ENCODE data around the gene CETN2.
"Not testable (repeated sequence)": the region's sequence is repeated elsewhere in the genome, so short reads cannot be mapped to it uniquely, and the experiment has no call there.

CETN2 gene

DNA sequence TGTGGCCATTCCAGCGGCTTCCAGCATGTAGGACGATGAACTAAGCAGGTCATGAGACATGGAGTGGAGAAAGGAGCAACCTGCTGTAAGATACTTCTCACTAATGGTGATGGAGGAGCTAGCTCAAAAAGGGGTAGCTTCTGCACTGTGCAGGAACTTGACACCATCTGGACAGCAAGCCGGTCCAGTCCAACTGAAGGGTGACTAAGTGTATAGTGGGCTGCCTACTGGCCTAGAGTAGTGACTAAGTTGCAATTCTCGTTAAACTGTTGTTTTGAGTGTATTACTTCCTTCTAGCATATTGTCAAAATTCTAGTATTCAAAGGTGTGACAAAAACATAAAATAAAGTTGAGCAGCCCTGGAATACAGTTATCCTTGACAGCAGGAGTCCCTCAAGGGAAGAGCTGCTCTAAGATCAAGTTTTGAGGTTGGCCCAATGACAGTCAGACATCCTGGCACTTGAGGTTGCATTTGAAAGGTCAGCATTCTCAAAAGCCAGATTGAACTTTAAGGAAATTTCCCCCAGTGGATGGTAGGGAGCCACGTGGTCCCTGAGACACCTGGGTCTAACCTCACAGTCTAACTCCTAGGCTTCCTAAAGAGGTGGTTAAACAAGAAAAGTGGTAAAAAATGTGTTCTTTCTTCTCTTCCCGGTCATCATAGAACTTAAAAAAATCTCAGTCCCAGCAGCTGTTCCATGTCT lies 8.0 kb downstream of the CETN2 start:
- no peak for TF ChIP-seq JUND (IDR thresholded peaks at IDR 0.05; ENCODE audit: low read depth)
- DNase-seq (ENCODE audit: low read depth in 1 of 2, low spot score in 1 of 2), result no peak
- in situ Hi-C loops (cut with HindIII; ENCODE audit: low pct_unique_long_range_greater_than_20kb, low sequenced_read_pairs), result no loop called here

DNA sequence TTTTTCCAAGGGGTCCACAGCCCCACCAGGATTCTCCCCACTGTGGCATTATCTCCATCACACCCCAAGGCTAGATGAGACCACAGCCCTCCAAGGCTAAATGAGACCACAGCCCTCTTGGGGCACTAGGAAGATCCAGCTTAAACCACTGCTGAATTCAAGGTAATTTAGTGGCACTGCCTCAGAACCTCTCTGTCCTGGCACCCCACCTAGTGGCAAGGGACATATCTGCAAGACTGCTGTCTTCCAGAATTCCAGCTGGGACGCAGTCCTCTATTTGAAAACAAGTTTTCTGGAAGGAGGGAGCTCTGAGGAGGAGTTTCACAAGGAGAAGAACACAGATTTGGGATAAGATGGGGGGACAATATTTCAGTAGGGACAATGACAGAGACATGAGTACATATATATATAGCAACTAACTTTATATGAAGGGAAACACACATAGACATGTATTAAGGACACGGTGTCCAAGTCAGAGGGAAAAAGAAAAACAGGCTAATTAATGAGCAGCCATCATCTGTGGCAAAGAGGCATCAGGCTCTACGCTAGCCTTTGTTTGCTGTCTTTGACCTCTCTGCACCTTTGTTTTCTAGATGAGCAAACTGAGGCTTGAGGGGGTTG lies 9.3 kb downstream of the CETN2 start:
- in situ Hi-C loops (cut with HindIII; ENCODE audit: low pct_unique_long_range_greater_than_20kb, low sequenced_read_pairs), result no loop called here
- peak; percentile 20 to 48 for DNase-seq (ENCODE audit: low read depth in 1 of 2, low spot score in 1 of 2)
- no peak for TF ChIP-seq JUND (IDR thresholded peaks at IDR 0.05; ENCODE audit: low read depth)

DNA sequence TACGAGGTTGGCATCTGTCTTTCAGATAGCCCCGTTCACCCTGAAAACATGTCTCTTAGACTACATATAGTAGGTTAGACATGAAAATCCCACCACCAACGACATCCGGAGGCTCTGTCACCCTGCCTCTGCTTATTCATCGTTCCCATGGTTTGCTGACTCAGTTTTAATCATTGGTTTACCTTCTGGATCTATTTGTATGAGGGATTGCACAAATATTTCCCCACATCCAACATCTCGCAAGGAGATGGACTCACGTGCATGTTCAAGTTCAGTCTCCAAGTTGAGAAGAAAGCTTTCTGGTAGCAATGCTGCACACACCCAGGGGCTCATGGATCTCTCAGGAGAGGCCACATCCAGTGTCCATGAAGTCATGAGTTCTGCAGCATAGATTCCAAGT lies 10.8 kb downstream of the CETN2 start:
- no peak for TF ChIP-seq JUND (IDR thresholded peaks at IDR 0.05; ENCODE audit: low read depth)
- in situ Hi-C loops (cut with HindIII; ENCODE audit: low pct_unique_long_range_greater_than_20kb, low sequenced_read_pairs), result no loop called here
- DNase-seq (ENCODE audit: low read depth in 1 of 2, low spot score in 1 of 2), result no peak

DNA sequence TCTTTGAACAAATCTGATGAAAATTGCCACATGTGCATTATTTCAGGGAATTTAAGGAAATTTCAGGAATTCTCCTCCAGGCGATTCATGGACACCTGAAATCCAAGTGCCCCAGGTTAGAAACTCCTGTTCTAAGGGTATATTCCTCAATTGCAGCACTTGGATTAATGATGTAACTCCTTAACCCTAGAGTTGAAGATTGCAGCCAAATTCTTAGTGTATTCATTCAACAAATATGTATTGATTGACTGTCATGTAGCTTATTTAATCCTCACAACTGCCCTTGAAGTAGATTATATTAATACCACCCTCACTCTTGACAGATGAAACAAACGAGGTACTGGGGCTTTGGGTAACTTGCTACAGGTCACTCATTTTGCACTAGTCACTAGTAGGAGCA lies 11.3 kb downstream of the CETN2 start:
- no peak for DNase-seq (ENCODE audit: low read depth in 1 of 2, low spot score in 1 of 2)
- in situ Hi-C loops (cut with HindIII; ENCODE audit: low pct_unique_long_range_greater_than_20kb, low sequenced_read_pairs), result no loop called here
- no peak for TF ChIP-seq JUND (IDR thresholded peaks at IDR 0.05; ENCODE audit: low read depth)

DNA sequence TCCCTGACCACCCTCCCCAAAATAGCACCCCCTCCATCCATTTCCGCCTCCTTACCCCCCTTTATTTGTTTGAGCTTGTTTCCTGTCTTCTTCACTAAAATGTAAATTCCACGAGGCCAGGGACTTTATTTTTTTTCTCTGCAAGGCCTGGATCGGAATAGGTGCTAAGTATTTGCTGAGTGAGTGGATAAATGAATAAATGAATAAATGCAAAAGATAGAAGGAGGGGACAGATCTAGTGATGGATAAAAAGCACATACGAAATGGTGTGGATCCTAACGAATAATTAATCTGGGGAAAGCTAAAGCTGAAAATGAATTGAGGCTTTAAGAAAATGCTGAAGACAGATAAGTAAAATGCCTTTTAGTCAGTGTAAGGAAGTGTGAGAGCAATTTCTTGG lies 12.2 kb downstream of the CETN2 start:
- TF ChIP-seq JUND (IDR thresholded peaks at IDR 0.05; ENCODE audit: low read depth), result no peak
- no peak for DNase-seq (ENCODE audit: low read depth in 1 of 2, low spot score in 1 of 2)
- in situ Hi-C loops (cut with HindIII; ENCODE audit: low pct_unique_long_range_greater_than_20kb, low sequenced_read_pairs), result no loop called here

- TF ChIP-seq JUND (IDR thresholded peaks at IDR 0.05; ENCODE audit: low read depth), result no peak
- in situ Hi-C loops (cut with HindIII; ENCODE audit: low pct_unique_long_range_greater_than_20kb, low sequenced_read_pairs), result no loop called here
- DNase-seq (ENCODE audit: low read depth in 1 of 2, low spot score in 1 of 2), result peak; percentile 13 to 43
Measured at GRCh38 chrX:152817078-152817764, 13.3 kb downstream of the CETN2 start.

GRCh38 chrX:152814048-152814447 lies 16.5 kb downstream of the CETN2 start:
- DNase-seq (ENCODE audit: low read depth in 1 of 2, low spot score in 1 of 2), result no peak
- TF ChIP-seq JUND (IDR thresholded peaks at IDR 0.05; ENCODE audit: low read depth), result no peak
- in situ Hi-C loops (cut with HindIII; ENCODE audit: low pct_unique_long_range_greater_than_20kb, low sequenced_read_pairs), result no loop called here

GRCh38 chrX:152813206-152813605 lies 17.4 kb downstream of the CETN2 start:
- no peak for DNase-seq (ENCODE audit: low read depth in 1 of 2, low spot score in 1 of 2)
- in situ Hi-C loops (cut with HindIII; ENCODE audit: low pct_unique_long_range_greater_than_20kb, low sequenced_read_pairs), result no loop called here
- no peak for TF ChIP-seq JUND (IDR thresholded peaks at IDR 0.05; ENCODE audit: low read depth)

GRCh38 chrX:152810403-152810802 lies 20.2 kb downstream of the CETN2 start:
- in situ Hi-C loops (cut with HindIII; ENCODE audit: low pct_unique_long_range_greater_than_20kb, low sequenced_read_pairs), result no loop called here
- no peak for DNase-seq (ENCODE audit: low read depth in 1 of 2, low spot score in 1 of 2)
- TF ChIP-seq JUND (IDR thresholded peaks at IDR 0.05; ENCODE audit: low read depth), result no peak

DNA sequence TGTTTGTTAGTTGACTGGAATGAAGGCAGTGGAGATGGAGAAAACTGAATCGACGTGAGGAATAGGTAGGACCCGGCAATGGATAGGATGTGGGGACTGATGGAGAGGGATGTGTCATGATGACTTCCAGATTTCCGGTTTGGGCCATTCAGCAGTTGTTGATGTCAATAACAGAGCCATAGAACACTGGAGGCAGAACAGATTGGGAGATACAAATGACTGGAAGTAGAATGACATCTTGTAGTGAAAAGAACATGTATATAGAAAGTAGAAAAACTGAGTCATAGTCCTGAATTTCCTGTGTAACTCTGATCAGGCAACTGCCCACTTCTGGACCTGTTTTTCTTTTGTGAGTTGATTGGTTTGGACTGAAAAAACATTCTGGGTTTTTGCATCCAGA lies 24.5 kb downstream of the CETN2 start:
- in situ Hi-C loops (cut with HindIII; ENCODE audit: low pct_unique_long_range_greater_than_20kb, low sequenced_read_pairs), result no loop called here
- no peak for TF ChIP-seq JUND (IDR thresholded peaks at IDR 0.05; ENCODE audit: low read depth)
- no peak for DNase-seq (ENCODE audit: low read depth in 1 of 2, low spot score in 1 of 2)

DNA sequence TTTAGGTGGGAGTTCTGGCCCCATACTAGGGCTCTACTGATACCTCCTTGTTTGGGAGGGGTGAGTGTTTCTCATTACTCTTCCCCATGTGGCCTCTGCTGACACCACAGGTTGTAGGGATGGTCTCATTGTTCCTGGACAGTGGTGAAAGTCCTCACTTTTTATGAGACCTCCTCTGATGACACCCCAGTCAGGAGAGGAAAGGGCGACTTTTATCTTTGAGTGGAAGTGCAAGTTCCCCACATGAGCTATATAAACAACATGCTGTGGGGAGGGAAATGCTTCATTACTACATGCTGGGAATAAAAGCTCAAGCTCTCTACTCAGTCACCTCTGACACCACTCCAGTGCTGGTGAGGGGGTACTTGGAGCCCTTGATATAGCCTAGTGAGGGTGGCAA lies 31.6 kb downstream of the CETN2 start:
- in situ Hi-C loops (cut with HindIII; ENCODE audit: low pct_unique_long_range_greater_than_20kb, low sequenced_read_pairs), result no loop called here

GRCh38 chrX:152787062-152787461 lies 43.5 kb downstream of the CETN2 start:
- DNase-seq (ENCODE audit: low read depth in 1 of 2, low spot score in 1 of 2); in situ Hi-C loops (cut with HindIII; ENCODE audit: low pct_unique_long_range_greater_than_20kb, low sequenced_read_pairs): not testable (repeated sequence)

More for the DNA sequence above, 31.6 kb downstream of the CETN2 start:
- no peak for TF ChIP-seq JUND (IDR thresholded peaks at IDR 0.05; ENCODE audit: low read depth)
- DNase-seq (ENCODE audit: low read depth in 1 of 2, low spot score in 1 of 2), result no peak
